K562 (cell line): ENCODE data around the gene LOC128125822.

Experiments used
- ADNP ChIP-seq: fragments of 200-800 bp; sonication (Bioruptor generic); IDR thresholded peaks from 2 replicates; pipeline ENCODE4 v1.6.1; 2016; ENCODE audit warnings: missing genetic modification characterization, missing compliant biosample characterization
- EHMT2 ChIP-seq: fragments of 450-650 bp; IDR thresholded peaks from 2 replicates; pipeline ENCODE4 v1.6.1; 2018; ENCODE audit warnings: antibody characterized with exemption
- GABPA ChIP-seq: fragments of 200-800 bp; sonication (Bioruptor generic); conservative IDR thresholded peaks from 2 replicates; pipeline ENCODE4 v1.6.1; 2016; ENCODE audit warnings: low read depth, missing genetic modification characterization, missing compliant biosample characterization
- JUN ChIP-seq, 2 experiments: sonication (generic) in 1 of 2; formaldehyde crosslinking in 1 of 2; IDR thresholded peaks; 2 replicates each; pipeline versions ENCODE4 v1.6.1 to v1.8.0; 2012 to 2022; ENCODE audit warnings: borderline replicate concordance in 2 of 2, mild to moderate bottlenecking in 2 of 2, improper control_type of control experiment in 1 of 2, low read depth in 1 of 2, low read length in 1 of 2, missing genetic modification reagents in 1 of 2
- MTA1 ChIP-seq: fragments of 450-650 bp; IDR thresholded peaks from 2 replicates; pipeline ENCODE4 v1.6.1; 2017; ENCODE audit warnings: borderline replicate concordance
- STAT5A ChIP-seq: IDR thresholded peaks from 2 replicates; pipeline ENCODE4 v1.6.1; 2012; ENCODE audit warnings: low read length, inconsistent platforms, borderline replicate concordance
- TRIM28 ChIP-seq: fragments of 450-650 bp; IDR thresholded peaks from 2 replicates; pipeline ENCODE4 v1.6.1; 2017
- ZKSCAN8 ChIP-seq: fragments of 200-800 bp; sonication (Bioruptor generic); IDR thresholded peaks from 2 replicates; pipeline ENCODE4 v1.6.1; 2016; ENCODE audit warnings: missing genetic modification characterization, missing compliant biosample characterization
- ZNF324 ChIP-seq: fragments of 250-450 bp; sonication (Bioruptor Pico); IDR thresholded peaks from 2 replicates; pipeline ENCODE4 v1.4.0; 2020; ENCODE audit warnings: mild to moderate bottlenecking
- TF ChIP-seq, protein P1 (sequence below): fragments of 450-650 bp; formaldehyde crosslinking; IDR thresholded peaks from 2 replicates; pipeline ENCODE4 v1.4.0; 2020; ENCODE audit warnings: mild to moderate bottlenecking, mixed read lengths
- TF ChIP-seq, protein P2 (sequence below): fragments of 250-450 bp; sonication (Bioruptor Pico); IDR thresholded peaks from 2 replicates; pipeline ENCODE4 v1.4.0; 2020; ENCODE audit warnings: borderline replicate concordance
- TF ChIP-seq, protein P3 (sequence below), 2 experiments: fragments of 450-650 bp; IDR thresholded peaks; 2 replicates each; pipeline ENCODE4 v1.6.1; 2016
- TF ChIP-seq, protein P4 (sequence below): fragments of 250-450 bp; sonication (Bioruptor Pico); IDR thresholded peaks from 2 replicates; pipeline ENCODE4 v1.8.0; 2022; ENCODE audit warnings: inconsistent platforms
- TF ChIP-seq, protein P5 (sequence below): sonication (generic); formaldehyde crosslinking; IDR thresholded peaks from 2 replicates; pipeline ENCODE4 v1.8.1; 2023; ENCODE audit warnings: mild to moderate bottlenecking, missing genetic modification reagents
- TF ChIP-seq, protein P6 (sequence below): fragments of 450-650 bp; formaldehyde crosslinking; IDR thresholded peaks from 2 replicates; pipeline ENCODE4 v1.4.0; 2020; ENCODE audit warnings: mild to moderate bottlenecking

Gene LOC128125822

DNA sequence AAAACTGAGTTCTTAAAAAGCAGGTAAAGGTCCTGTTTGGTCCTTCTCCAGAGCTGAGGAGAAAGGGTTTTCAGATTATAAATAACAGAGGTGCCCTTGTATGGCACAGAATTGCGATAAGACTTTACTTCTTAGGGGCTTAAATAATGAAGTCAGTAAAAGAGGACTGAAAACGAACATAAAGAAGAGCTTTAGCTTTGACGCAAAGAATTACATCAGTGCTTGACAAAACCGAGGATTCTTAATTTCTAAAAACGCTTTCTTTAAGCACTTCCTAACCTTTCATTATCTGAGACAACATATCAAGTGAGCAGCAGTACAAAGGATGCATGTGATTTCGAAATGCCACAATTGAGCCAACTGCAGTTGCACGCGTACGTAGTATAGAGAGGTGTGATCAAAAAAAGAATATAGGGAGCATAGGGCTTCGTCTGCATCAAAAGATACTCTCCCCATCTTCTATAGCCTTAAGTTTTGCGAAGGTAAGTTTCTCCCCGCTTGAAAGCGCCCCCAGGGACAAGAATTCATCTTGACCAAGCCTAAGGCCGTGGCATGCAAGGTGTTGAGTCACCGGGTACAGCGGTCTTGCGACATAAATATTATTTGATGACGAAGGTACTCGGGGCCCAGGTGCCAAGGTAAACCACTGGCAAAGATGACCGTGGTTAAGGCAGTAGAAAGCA is 778 bp upstream of the LOC128125822 start (continued):
- TF ChIP-seq, protein P1, sequence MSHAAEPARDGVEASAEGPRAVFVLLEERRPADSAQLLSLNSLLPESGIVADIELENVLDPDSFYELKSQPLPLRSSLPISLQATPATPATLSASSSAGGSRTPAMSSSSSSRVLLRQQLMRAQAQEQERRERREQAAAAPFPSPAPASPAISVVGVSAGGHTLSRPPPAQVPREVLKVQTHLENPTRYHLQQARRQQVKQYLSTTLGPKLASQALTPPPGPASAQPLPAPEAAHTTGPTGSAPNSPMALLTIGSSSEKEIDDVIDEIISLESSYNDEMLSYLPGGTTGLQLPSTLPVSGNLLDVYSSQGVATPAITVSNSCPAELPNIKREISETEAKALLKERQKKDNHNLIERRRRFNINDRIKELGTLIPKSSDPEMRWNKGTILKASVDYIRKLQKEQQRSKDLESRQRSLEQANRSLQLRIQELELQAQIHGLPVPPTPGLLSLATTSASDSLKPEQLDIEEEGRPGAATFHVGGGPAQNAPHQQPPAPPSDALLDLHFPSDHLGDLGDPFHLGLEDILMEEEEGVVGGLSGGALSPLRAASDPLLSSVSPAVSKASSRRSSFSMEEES (CRISPR knock-in tag): no peak
- TF ChIP-seq, protein P2, sequence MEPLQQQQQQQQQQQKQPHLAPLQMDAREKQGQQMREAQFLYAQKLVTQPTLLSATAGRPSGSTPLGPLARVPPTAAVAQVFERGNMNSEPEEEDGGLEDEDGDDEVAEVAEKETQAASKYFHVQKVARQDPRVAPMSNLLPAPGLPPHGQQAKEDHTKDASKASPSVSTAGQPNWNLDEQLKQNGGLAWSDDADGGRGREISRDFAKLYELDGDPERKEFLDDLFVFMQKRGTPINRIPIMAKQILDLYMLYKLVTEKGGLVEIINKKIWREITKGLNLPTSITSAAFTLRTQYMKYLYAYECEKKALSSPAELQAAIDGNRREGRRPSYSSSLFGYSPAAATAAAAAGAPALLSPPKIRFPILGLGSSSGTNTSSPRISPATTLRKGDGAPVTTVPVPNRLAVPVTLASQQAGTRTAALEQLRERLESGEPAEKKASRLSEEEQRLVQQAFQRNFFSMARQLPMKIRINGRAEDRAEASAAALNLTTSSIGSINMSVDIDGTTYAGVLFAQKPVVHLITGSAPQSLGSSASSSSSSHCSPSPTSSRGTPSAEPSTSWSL (CRISPR knock-in tag): no peak
- TF ChIP-seq, protein P3, sequence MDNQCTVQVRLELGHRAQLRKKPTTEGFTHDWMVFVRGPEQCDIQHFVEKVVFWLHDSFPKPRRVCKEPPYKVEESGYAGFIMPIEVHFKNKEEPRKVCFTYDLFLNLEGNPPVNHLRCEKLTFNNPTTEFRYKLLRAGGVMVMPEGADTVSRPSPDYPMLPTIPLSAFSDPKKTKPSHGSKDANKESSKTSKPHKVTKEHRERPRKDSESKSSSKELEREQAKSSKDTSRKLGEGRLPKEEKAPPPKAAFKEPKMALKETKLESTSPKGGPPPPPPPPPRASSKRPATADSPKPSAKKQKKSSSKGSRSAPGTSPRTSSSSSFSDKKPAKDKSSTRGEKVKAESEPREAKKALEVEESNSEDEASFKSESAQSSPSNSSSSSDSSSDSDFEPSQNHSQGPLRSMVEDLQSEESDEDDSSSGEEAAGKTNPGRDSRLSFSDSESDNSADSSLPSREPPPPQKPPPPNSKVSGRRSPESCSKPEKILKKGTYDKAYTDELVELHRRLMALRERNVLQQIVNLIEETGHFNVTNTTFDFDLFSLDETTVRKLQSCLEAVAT (IDR thresholded peaks at IDR 0.05): 0 out of 4 replicates have a peak, but pooled peaks of 1 of the 2 experiments have one; percentile 46
- TF ChIP-seq STAT5A (no peak), GABPA (tag) (0 out of 2 replicates have a peak, but pooled peaks have one; percentile 2), TRIM28 (no peak), JUN (IDR thresholded peaks at IDR 0.05; ENCODE audit: borderline replicate concordance, low read depth, low read length) (no peak), JUN (CRISPR knock-in tag; IDR thresholded peaks at IDR 0.05; ENCODE audit: borderline replicate concordance) (0 out of 2 replicates have a peak, but pooled peaks have one; percentile 54), EHMT2 (no peak), MTA1 (no peak), ZNF324 (CRISPR knock-in tag) (0 out of 2 replicates have a peak, but pooled peaks have one; percentile 1), ADNP (tag) (no peak), ZKSCAN8 (no peak)
- TF ChIP-seq, protein P4, sequence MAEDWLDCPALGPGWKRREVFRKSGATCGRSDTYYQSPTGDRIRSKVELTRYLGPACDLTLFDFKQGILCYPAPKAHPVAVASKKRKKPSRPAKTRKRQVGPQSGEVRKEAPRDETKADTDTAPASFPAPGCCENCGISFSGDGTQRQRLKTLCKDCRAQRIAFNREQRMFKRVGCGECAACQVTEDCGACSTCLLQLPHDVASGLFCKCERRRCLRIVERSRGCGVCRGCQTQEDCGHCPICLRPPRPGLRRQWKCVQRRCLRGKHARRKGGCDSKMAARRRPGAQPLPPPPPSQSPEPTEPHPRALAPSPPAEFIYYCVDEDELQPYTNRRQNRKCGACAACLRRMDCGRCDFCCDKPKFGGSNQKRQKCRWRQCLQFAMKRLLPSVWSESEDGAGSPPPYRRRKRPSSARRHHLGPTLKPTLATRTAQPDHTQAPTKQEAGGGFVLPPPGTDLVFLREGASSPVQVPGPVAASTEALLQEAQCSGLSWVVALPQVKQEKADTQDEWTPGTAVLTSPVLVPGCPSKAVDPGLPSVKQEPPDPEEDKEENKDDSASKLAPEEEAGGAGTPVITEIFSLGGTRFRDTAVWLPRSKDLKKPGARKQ (CRISPR knock-in tag): no peak; the same call in none of the 2 replicates
- TF ChIP-seq, protein P5, sequence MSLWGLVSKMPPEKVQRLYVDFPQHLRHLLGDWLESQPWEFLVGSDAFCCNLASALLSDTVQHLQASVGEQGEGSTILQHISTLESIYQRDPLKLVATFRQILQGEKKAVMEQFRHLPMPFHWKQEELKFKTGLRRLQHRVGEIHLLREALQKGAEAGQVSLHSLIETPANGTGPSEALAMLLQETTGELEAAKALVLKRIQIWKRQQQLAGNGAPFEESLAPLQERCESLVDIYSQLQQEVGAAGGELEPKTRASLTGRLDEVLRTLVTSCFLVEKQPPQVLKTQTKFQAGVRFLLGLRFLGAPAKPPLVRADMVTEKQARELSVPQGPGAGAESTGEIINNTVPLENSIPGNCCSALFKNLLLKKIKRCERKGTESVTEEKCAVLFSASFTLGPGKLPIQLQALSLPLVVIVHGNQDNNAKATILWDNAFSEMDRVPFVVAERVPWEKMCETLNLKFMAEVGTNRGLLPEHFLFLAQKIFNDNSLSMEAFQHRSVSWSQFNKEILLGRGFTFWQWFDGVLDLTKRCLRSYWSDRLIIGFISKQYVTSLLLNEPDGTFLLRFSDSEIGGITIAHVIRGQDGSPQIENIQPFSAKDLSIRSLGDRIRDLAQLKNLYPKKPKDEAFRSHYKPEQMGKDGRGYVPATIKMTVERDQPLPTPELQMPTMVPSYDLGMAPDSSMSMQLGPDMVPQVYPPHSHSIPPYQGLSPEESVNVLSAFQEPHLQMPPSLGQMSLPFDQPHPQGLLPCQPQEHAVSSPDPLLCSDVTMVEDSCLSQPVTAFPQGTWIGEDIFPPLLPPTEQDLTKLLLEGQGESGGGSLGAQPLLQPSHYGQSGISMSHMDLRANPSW: no peak
- TF ChIP-seq, protein P6, sequence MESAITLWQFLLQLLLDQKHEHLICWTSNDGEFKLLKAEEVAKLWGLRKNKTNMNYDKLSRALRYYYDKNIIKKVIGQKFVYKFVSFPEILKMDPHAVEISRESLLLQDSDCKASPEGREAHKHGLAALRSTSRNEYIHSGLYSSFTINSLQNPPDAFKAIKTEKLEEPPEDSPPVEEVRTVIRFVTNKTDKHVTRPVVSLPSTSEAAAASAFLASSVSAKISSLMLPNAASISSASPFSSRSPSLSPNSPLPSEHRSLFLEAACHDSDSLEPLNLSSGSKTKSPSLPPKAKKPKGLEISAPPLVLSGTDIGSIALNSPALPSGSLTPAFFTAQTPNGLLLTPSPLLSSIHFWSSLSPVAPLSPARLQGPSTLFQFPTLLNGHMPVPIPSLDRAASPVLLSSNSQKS (CRISPR knock-in tag): no peak
